K562 (cell line): ENCODE data around the gene FNDC11. TPM values are rescaled to one million over a fixed set of nuclear protein-coding genes. Genes with fewer than 3 reads are reported as not detected.

Experiments used
- BCOR ChIP-seq: fragments of 450-650 bp; IDR thresholded peaks from 2 replicates; pipeline ENCODE4 v1.6.1; 2016
- BDP1 ChIP-seq: IDR thresholded peaks from 3 replicates; pipeline ENCODE4 v1.6.1; 2011; ENCODE audit not compliant: insufficient read length, insufficient read depth
- CBFA2T3 ChIP-seq: fragments of 450-650 bp; IDR thresholded peaks from 2 replicates; pipeline ENCODE4 v1.6.1; 2017
- DEAF1 ChIP-seq: fragments of 450-650 bp; formaldehyde crosslinking; IDR thresholded peaks from 2 replicates; pipeline ENCODE4 v1.4.0; 2020; ENCODE audit warnings: mild to moderate bottlenecking, moderate library complexity
- FOXA1 ChIP-seq: fragments of 450-650 bp; IDR thresholded peaks from 2 replicates; pipeline ENCODE4 v1.6.1; 2016; ENCODE audit warnings: mild to moderate bottlenecking, borderline replicate concordance
- GATAD2B ChIP-seq: fragments of 450-650 bp; IDR thresholded peaks from 2 replicates; pipeline ENCODE4 v1.6.1; 2017; ENCODE audit warnings: mild to moderate bottlenecking, borderline replicate concordance
- MCM2 ChIP-seq: fragments of 450-650 bp; IDR thresholded peaks from 2 replicates; pipeline ENCODE4 v1.6.1; 2017; ENCODE audit warnings: low read depth, mild to moderate bottlenecking
- NCOR1 ChIP-seq: fragments of 450-650 bp; IDR thresholded peaks from 2 replicates; pipeline ENCODE4 v1.6.1; 2016; ENCODE audit warnings: mild to moderate bottlenecking, moderate library complexity
- NR2C2 ChIP-seq, 2 experiments: fragments of 200-800 bp in 1 of 2; sonication (Bioruptor generic) in 1 of 2; sonication (generic) in 1 of 2; formaldehyde crosslinking in 1 of 2; IDR thresholded peaks; 2 replicates each; pipeline versions ENCODE4 v1.6.1 to v1.8.0; 2016 to 2022; ENCODE audit warnings: mild to moderate bottlenecking in 1 of 2, missing compliant biosample characterization in 1 of 2, missing genetic modification characterization in 1 of 2, missing genetic modification reagents in 1 of 2
- PHB ChIP-seq: fragments of 250-450 bp; sonication (Bioruptor Pico); IDR thresholded peaks from 2 replicates; pipeline ENCODE4 v1.5.0; 2021
- PRMT5 ChIP-seq: sonication (generic); formaldehyde crosslinking; IDR thresholded peaks from 2 replicates; pipeline ENCODE4 v1.5.0; 2020; ENCODE audit warnings: missing genetic modification reagents
- RNF2 ChIP-seq: sonication (generic); IDR thresholded peaks from 2 replicates; pipeline ENCODE4 v1.6.1; 2016
- SMAD2 ChIP-seq: fragments of 150-350 bp; IDR thresholded peaks from 2 replicates; pipeline ENCODE4 v1.6.1; 2014; ENCODE audit warnings: low read depth, mild to moderate bottlenecking, low read length
- STAT6 ChIP-seq: sonication (generic); formaldehyde crosslinking; IDR thresholded peaks from 2 replicates; pipeline ENCODE4 v1.8.1; 2023; ENCODE audit warnings: mild to moderate bottlenecking, missing genetic modification reagents
- TCF15 ChIP-seq: fragments of 250-450 bp; sonication (Bioruptor Pico); IDR thresholded peaks from 2 replicates; pipeline ENCODE4 v1.8.0; 2022; ENCODE audit warnings: moderate library complexity, mild to moderate bottlenecking, inconsistent platforms
- TCFL5 ChIP-seq: fragments of 250-450 bp; sonication (Bioruptor Pico); conservative IDR thresholded peaks from 2 replicates; pipeline ENCODE4 v1.6.1; 2021; ENCODE audit warnings: mild to moderate bottlenecking, moderate library complexity, matching md5 sums
- TFAM ChIP-seq: fragments of 250-450 bp; sonication (Bioruptor Pico); conservative IDR thresholded peaks from 2 replicates; pipeline ENCODE4 v1.5.0; 2021; ENCODE audit warnings: mild to moderate bottlenecking, moderate library complexity
- ZBTB33 ChIP-seq: sonication (generic); formaldehyde crosslinking; IDR thresholded peaks from 2 replicates; pipeline ENCODE4 v1.8.1; 2023; ENCODE audit warnings: mild to moderate bottlenecking, missing genetic modification reagents
- ZKSCAN3 ChIP-seq: fragments of 250-450 bp; sonication (Bioruptor Pico); IDR thresholded peaks from 2 replicates; pipeline ENCODE4 v1.4.0; 2020
- ZNF184 ChIP-seq: sonication (generic); formaldehyde crosslinking; IDR thresholded peaks from 2 replicates; pipeline ENCODE4 v1.5.0; 2020; ENCODE audit warnings: missing genetic modification reagents
- ZNF3 ChIP-seq: fragments of 250-450 bp; sonication (Bioruptor Pico); IDR thresholded peaks from 2 replicates; pipeline ENCODE4 v1.5.0; 2021; ENCODE audit warnings: mild to moderate bottlenecking, moderate library complexity
- ZNF444 ChIP-seq: fragments of 250-450 bp; sonication (Bioruptor Pico); IDR thresholded peaks from 2 replicates; pipeline ENCODE4 v1.4.0; 2020; ENCODE audit warnings: mild to moderate bottlenecking, moderate library complexity
- ZNF561 ChIP-seq: fragments of 450-650 bp; formaldehyde crosslinking; conservative IDR thresholded peaks from 2 replicates; pipeline ENCODE4 v1.4.0; 2020; ENCODE audit warnings: mild to moderate bottlenecking, moderate library complexity
- ZNF79 ChIP-seq: fragments of 250-450 bp; sonication (Bioruptor Pico); IDR thresholded peaks from 2 replicates; pipeline ENCODE4 v1.4.0; 2020; ENCODE audit warnings: low read depth, mild to moderate bottlenecking, moderate library complexity
- ZZZ3 ChIP-seq: fragments of 450-650 bp; IDR thresholded peaks from 2 replicates; pipeline ENCODE4 v1.6.1; 2016; ENCODE audit warnings: antibody characterized with exemption, mild to moderate bottlenecking, moderate library complexity
- polyA plus RNA-seq, 8 experiments: library from polyadenylated mRNA; depleted of rRNA in 4 of 8; stranded (reverse) in 5 of 8; unstranded in 3 of 8; fragments of >200 nt; fragmentation: Nextera tagmentation in 2 of 8; fragmentation: Illumina TruSeq in 1 of 8; extraction: Ambion mirVana in 2 of 8; extraction: Trizol in 1 of 8; gene quantifications; 2 replicates each; pipeline versions ENCODE4 v1.2.1 to v1.2.3, GENCODE V29; 2011 to 2014; ENCODE audit warnings: inconsistent platforms in 1 of 8, missing spikeins in 1 of 8
- total RNA-seq, 7 experiments: library from RNA; depleted of rRNA in 6 of 7; stranded (reverse); fragments of >200 nt in 6 of 7; fragmentation: Illumina TruSeq in 2 of 7; extraction: Trizol in 2 of 7; gene quantifications; 2 replicates each; pipeline versions ENCODE4 v1.2.1 to v1.2.3, GENCODE V29; 2011 to 2021; ENCODE audit warnings: low replicate concordance in 1 of 7

The FNDC11 gene
- total and polyA plus RNA-seq, 9 of the 15 experiments (the other 6 are each of a cell fraction or from before 2014, with no cell fraction given), result 0.08 to 2.3 (median 0.64) TPM; not detected in 2

- TF ChIP-seq STAT6 (CRISPR knock-in tag) (no peak), NR2C2 (CRISPR knock-in tag; IDR thresholded peaks at IDR 0.05) (peak; percentile 50; the same call in 1 of the 2 replicates), NR2C2 (tag; IDR thresholded peaks at IDR 0.05) (no peak), ZNF561 (no peak), GATAD2B (no peak), FOXA1 (no peak), ZZZ3 (no peak), ZNF3 (CRISPR knock-in tag) (no peak), ZNF184 (CRISPR knock-in tag) (no peak), RNF2 (peak; percentile 53; the same call in 1 of the 2 replicates), SMAD2 (no peak), ZNF444 (CRISPR knock-in tag) (no peak), PRMT5 (no peak), MCM2 (no peak), DEAF1 (CRISPR knock-in tag) (no peak), ZNF79 (CRISPR knock-in tag) (no peak), NCOR1 (no peak), BDP1 (no peak), TFAM (CRISPR knock-in tag) (no peak), CBFA2T3 (no peak), PHB (CRISPR knock-in tag) (no peak), TCF15 (no peak), ZBTB33 (CRISPR knock-in tag) (peak; percentile 77), BCOR (no peak), TCFL5 (CRISPR knock-in tag) (no peak), ZKSCAN3 (CRISPR knock-in tag) (no peak)
These were observed 13.6 kb downstream of the FNDC11 start (continued) for GRCh38 chr20:63567386-63568169.
